ENCODE data around the gene RALGDS.
"Not testable (repeated sequence)": the region's sequence is repeated elsewhere in the genome, so short reads cannot be mapped to it uniquely, and the experiment has no call there.

RALGDS gene

GRCh38 chr9:133089271-133089671 is 31.8 kb downstream of the RALGDS start:
- no peak for DNase-seq (ENCODE audit: low read depth)
- no peak for TF ChIP-seq CTCF (conservative IDR thresholded peaks at IDR 0.05; ENCODE audit: low read length)
- no peak overlapping the region for H3K4me3 ChIP-seq (ENCODE audit: low read length)

GRCh38 chr9:133088756-133089155 is 32.3 kb downstream of the RALGDS start:
- H3K4me3 ChIP-seq (ENCODE audit: low read length), result no peak overlapping the region
- TF ChIP-seq CTCF (conservative IDR thresholded peaks at IDR 0.05; ENCODE audit: low read length), result no peak
- DNase-seq (ENCODE audit: low read depth), result no peak

- no peak for TF ChIP-seq CTCF (conservative IDR thresholded peaks at IDR 0.05; ENCODE audit: low read length)
- H3K4me3 ChIP-seq (ENCODE audit: low read length), result no peak overlapping the region
- DNase-seq (ENCODE audit: low read depth), result no peak
Observed at GRCh38 chr9:133088146-133088750, 32.8 kb downstream of the RALGDS start.

GRCh38 chr9:133087429-133088145 is 33.5 kb downstream of the RALGDS start:
- no peak for DNase-seq (ENCODE audit: low read depth)
- H3K4me3 ChIP-seq (ENCODE audit: low read length), result no peak overlapping the region
- TF ChIP-seq CTCF (conservative IDR thresholded peaks at IDR 0.05; ENCODE audit: low read length), result no peak

- TF ChIP-seq CTCF (conservative IDR thresholded peaks at IDR 0.05; ENCODE audit: low read length), result no peak
- no peak overlapping the region for H3K4me3 ChIP-seq (ENCODE audit: low read length)
- DNase-seq (ENCODE audit: low read depth), result no peak
Observed at GRCh38 chr9:133086894-133087293, 34.1 kb downstream of the RALGDS start.

GRCh38 chr9:133086212-133086860 is 34.7 kb downstream of the RALGDS start:
- not testable (repeated sequence) for H3K4me3 ChIP-seq (ENCODE audit: low read length); DNase-seq (ENCODE audit: low read depth)

GRCh38 chr9:133083688-133084087 is 37.4 kb downstream of the RALGDS start:
- not testable (repeated sequence) for H3K4me3 ChIP-seq (ENCODE audit: low read length); DNase-seq (ENCODE audit: low read depth)

GRCh38 chr9:133081957-133082644 is 38.9 kb downstream of the RALGDS start:
- DNase-seq (ENCODE audit: low read depth), result not testable (repeated sequence)

GRCh38 chr9:133080786-133081779 is 40.0 kb downstream of the RALGDS start:
- DNase-seq (ENCODE audit: low read depth); H3K4me3 ChIP-seq (ENCODE audit: low read length): not testable (repeated sequence)

More at GRCh38 chr9:133081957-133082644, 38.9 kb downstream of the RALGDS start:
- H3K4me3 ChIP-seq (ENCODE audit: low read length), result not testable (repeated sequence)

Measured in AG10803 (cell line).